IPS-18a (cell line): ENCODE measurements around the gene AMOTL2.

ENCODE experiments used
- H3K27ac ChIP-seq: one replicate; pipeline ENCODE4 v1.5.1; 2013; ENCODE audit warnings: low read length
- H3K27me3 ChIP-seq: one replicate; pipeline ENCODE4 v1.6.1; 2013; ENCODE audit warnings: mild to moderate bottlenecking, low read length; ENCODE audit not compliant: control insufficient read depth, insufficient read depth
- H3K36me3 ChIP-seq: one replicate; pipeline ENCODE4 v1.6.1; 2013; ENCODE audit warnings: low read depth, low read length; ENCODE audit not compliant: control insufficient read depth
- H3K4me1 ChIP-seq: one replicate; pipeline ENCODE4 v1.6.1; 2013; ENCODE audit warnings: low read depth, low read length; ENCODE audit not compliant: control insufficient read depth
- H3K4me3 ChIP-seq: one replicate; pipeline ENCODE4 v1.5.1; 2013; ENCODE audit warnings: low read length
- H3K9ac ChIP-seq: one replicate; pipeline ENCODE4 v1.6.1; 2013; ENCODE audit warnings: mild to moderate bottlenecking, low read length, moderate library complexity
- H3K9me3 ChIP-seq: one replicate; pipeline ENCODE4 v1.6.1; 2013; ENCODE audit warnings: low read depth, low read length; ENCODE audit not compliant: control insufficient read depth

The AMOTL2 gene

DNA sequence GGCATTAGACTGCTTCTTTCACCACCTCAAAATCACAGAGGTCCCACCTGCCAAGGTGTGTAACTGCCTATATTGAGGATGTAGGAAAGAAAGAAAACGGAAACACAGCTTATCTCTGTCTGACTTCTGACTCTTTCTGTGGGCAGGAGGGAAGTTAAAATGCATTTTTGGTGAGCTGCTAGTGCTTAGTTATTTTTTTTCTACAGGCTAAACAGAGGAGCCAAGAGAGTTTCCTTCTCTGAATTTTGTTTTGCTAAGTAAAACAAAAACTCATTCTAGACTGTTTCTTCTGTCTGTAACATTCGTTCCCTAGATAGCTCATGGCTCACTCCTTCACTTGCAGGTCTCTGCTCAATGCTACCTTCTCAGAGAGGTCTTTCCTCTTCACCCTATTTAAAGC lies 18.8 kb upstream of the AMOTL2 start:
- no peak overlapping the region for H3K4me3 ChIP-seq
- H3K36me3 ChIP-seq = no peaks in the 10 kb centered on the region
- H3K27ac ChIP-seq = no peak overlapping the region
- H3K9me3 ChIP-seq = no peaks in the 10 kb centered on the region
- no peaks in the 10 kb centered on the region for H3K4me1 ChIP-seq
- H3K27me3 ChIP-seq = no peaks in the 10 kb centered on the region
- no peak overlapping the region for H3K9ac ChIP-seq

DNA sequence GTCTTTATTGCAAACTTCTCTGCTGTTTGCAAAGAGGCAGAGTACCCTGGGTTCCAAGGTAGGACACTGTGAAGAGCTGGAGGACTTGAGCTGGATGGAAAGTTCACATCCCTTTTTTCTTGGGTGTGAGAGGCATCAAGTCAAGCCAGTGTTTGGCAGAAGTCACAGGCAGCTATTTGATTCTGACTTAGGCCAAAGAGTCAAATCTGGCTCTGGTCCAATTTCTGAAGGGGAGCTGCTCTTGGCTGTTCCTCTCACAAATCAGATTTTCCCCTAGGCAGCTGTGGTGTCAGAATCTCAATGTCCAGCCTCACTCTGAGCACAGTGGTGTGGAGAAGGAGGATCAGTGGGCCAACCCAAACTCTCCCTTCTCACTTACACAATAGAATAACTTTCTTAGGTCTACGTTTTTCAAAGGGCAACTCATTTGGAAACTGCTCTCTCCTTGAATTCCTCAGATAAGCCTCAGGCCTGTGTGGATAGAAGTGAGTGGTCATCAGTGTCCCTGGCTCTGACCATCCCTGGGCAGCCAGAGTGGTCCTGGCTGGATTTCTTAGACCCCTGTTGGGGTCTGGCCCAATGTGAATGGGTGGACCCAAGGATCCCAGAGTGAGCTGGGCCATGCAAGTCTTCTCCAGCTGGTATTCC lies 18.2 kb upstream of the AMOTL2 start:
- no peak overlapping the region for H3K9ac ChIP-seq
- no peak overlapping the region for H3K27ac ChIP-seq
- H3K4me1 ChIP-seq = no peaks in the 10 kb centered on the region
- no peaks in the 10 kb centered on the region for H3K9me3 ChIP-seq
- H3K27me3 ChIP-seq = no peaks in the 10 kb centered on the region
- no peak overlapping the region for H3K4me3 ChIP-seq
- no peaks in the 10 kb centered on the region for H3K36me3 ChIP-seq

DNA sequence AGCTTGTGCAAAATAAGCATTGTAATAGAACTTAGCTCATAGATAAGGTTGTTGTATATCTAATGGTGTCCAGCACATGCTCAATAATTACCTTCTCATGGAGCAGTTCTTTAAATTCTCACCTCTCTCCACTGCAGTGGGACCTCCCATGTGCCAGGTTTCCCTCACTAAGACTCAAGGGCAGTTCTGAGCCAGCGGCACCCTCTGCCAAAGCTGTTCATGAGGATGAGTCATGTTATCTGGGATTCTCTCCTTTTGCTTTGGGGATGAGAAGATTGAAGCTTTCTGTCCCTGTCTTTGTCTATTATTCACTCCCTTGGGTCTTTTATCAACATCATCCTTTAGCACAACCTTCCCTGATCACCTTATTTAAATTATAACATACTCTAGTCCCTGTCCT lies 15.6 kb upstream of the AMOTL2 start:
- Histone ChIP-seq H3K9me3 (no peaks in the 10 kb centered on the region), H3K4me3 (no peak overlapping the region), H3K27me3 (no peaks in the 10 kb centered on the region), H3K36me3 (no peaks in the 10 kb centered on the region), H3K9ac (no peak overlapping the region), H3K27ac (no peak overlapping the region), H3K4me1 (no peaks in the 10 kb centered on the region)

DNA sequence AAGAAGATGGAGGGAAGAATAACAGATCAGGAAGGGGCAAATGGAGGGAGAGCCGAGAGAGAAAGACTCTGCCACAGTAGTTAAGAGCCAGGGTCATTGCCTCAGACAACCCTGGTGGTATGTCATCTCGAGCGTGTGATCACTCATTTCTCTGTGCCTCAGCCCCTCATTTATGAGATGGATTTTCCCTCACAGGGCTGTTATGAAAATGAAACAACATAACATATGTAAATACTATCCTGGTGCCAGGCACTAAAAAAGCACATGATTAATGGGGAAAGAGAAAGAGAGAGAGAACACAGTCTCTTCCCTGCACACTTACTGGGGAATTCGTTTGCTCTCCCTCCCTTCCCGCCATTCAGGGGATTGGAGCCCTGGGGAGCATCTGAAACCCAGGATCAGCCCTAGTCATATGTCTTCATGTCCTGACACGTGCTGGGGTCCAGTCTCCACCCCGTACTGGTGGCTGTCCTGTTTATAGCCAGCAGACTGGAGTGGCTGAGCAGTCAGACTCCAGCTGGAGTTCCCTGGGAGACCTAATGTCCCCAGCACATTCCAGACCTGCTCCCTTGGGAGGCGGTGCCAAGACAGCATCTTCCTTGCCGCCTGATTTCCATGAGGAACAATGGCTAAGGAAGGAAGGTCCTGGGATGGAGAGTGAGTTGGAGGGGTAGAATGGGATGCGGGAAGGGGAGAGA lies 14.7 kb upstream of the AMOTL2 start:
- no peaks in the 10 kb centered on the region for H3K9me3 ChIP-seq
- H3K4me3 ChIP-seq = no peak overlapping the region
- no peak overlapping the region for H3K9ac ChIP-seq
- no peaks in the 10 kb centered on the region for H3K27me3 ChIP-seq
- no peaks in the 10 kb centered on the region for H3K36me3 ChIP-seq
- no peaks in the 10 kb centered on the region for H3K4me1 ChIP-seq
- no peak overlapping the region for H3K27ac ChIP-seq

DNA sequence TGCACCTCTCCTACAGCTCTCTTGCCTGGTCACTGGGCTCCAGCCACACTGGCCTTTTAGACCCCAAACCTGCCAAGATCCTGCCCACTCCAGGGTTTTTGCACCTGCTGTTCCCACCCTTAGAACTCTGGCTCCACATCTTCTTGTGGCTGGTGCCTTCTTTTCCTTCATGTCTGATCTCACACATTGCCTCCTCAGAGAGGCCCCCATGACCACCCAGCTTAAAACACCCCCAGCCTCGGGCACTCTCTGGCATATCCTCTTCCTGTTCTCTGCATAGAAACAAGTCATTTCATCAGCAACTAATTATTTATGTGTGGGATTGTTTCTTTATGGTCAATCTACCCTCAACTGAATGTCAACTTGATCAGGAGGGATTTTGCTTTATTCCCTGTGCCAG lies 14.0 kb upstream of the AMOTL2 start:
- H3K27me3 ChIP-seq = no peaks in the 10 kb centered on the region
- no peak overlapping the region for H3K27ac ChIP-seq
- H3K36me3 ChIP-seq = no peaks in the 10 kb centered on the region
- H3K9ac ChIP-seq = no peak overlapping the region
- H3K4me3 ChIP-seq = no peak overlapping the region
- H3K9me3 ChIP-seq = no peaks in the 10 kb centered on the region
- H3K4me1 ChIP-seq = no peaks in the 10 kb centered on the region

DNA sequence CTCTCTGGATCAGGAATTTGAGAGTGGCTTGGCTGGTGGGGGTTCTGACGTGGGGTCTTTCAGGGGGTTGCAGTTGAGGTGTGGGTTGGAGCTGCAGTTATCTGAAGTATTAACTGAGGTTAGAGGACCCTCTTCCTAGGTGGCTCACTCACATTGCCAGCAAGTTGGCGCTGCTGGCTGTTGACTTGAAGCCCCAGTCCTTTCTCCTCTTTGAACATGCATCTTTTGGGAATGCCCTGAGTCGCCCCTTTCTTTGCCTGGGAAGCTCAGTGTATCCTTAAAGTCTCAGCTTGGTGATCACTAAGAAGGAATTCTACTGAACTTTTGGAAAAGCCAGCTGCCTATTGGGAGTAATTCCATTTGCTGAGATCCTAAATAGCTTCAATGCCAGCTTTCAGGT lies 13.0 kb upstream of the AMOTL2 start:
- H3K9ac ChIP-seq = no peak overlapping the region
- H3K27ac ChIP-seq = no peak overlapping the region
- no peaks in the 10 kb centered on the region for H3K36me3 ChIP-seq
- no peaks in the 10 kb centered on the region for H3K9me3 ChIP-seq
- H3K4me3 ChIP-seq = no peak overlapping the region
- no peaks in the 10 kb centered on the region for H3K27me3 ChIP-seq
- no peaks in the 10 kb centered on the region for H3K4me1 ChIP-seq

DNA sequence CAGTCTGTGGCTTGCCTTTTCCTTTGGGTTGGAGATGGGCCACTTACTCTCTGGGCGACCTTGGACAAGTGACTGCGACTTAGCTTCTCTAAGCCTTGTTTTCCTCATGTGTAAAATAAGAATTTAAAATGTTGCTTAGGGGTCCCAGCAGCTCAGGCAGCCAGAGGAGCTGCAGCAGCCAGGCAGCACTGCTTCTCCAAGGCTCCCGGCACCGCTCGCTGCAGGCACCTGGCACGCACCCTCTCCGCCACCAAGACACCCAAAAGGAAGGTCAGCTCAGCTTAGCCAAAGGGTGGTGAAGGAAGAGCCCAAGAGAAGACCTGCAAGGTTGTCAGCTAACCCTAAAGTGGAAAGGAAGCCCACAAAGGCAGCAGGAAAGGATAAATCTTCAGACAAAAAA lies 10.7 kb upstream of the AMOTL2 start:
- Histone ChIP-seq H3K36me3 (no peaks in the 10 kb centered on the region), H3K27me3 (peaks cover 13% of the 10 kb centered on the region), H3K4me3 (no peak overlapping the region), H3K4me1 (peaks cover 6% of the 10 kb centered on the region), H3K9me3 (no peaks in the 10 kb centered on the region), H3K9ac (no peak overlapping the region), H3K27ac (no peak overlapping the region)

DNA sequence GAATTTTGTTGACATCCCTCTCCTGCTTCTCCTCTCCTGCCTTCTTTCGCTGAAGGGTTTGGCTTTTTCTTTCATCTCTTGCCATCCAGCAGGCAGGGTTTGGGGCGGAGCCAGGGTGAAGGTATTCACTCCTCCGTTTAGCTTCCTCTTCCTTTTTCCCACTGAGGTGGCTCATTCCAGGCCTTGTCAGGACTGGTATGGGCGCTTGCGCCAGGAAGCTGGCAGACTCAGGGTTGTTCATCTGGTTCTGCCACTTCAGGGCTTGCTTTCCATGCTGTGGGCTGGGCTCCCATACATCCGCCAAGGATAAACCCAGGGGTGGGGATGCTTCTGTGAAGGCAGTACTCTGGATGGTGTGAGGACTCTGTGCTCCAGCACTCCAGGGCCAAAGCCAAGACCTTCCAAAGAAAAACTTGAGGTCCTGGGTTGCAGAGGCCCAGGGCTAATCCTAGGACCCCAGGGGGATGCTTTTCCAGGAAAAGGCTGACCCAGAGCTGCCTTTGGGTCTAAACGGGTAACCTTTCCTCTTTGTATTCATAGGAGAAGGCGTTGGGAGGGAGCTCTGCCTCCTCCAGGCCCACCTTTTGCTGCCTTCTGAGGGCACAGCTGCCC lies 7.7 kb upstream of the AMOTL2 start:
- Histone ChIP-seq H3K27ac (no peak overlapping the region), H3K36me3 (no peaks in the 10 kb centered on the region)

DNA sequence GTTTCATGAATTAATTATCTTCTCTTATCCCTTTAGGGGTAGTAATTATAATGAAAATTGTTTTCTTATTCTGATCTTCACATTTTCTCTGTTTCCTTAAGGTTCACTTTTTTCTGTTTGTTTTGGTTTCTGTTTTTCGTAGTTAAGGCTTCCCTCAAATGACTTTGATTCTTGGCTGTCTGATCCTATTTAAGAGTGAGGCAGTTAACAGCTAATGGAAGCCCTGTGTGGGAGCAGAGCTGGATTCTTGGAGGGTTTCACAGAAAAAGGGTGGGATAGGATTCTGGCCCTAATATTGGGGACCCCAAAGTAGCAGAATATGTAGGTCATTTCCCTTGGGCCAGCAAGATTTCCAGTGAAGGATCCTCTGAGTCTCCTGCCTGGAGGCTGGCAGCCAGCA lies 6.8 kb upstream of the AMOTL2 start:
- no peak overlapping the region for H3K9ac ChIP-seq
- H3K27ac ChIP-seq = no peak overlapping the region

More for the DNA sequence above, 7.7 kb upstream of the AMOTL2 start:
- Histone ChIP-seq H3K9me3 (no peaks in the 10 kb centered on the region), H3K9ac (no peak overlapping the region), H3K4me1 (peaks cover 10% of the 10 kb centered on the region), H3K4me3 (no peak overlapping the region), H3K27me3 (peaks cover 26% of the 10 kb centered on the region)

DNA sequence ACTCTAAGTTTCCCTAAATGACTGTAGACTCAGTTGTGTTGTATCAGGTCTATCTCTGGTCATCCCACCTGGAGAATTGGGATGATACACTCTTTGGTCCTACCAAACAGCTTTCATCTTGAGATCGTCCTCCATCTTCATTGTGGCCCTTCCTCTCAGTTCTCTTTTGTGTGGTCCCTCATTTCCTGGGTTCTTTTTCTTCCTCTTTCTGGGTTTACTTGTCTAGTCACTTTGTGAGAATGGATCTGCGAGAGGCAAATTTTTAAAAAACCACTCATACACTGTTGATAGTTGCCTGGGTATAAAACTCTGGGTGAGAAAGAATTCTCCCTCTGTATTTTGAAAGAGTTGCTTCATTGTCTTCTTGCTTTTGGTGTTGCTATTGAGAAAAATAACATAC lies 6.0 kb upstream of the AMOTL2 start:
- H3K27me3 ChIP-seq = peaks cover 43% of the 10 kb centered on the region
- H3K4me3 ChIP-seq = no peak overlapping the region
- H3K27ac ChIP-seq = no peak overlapping the region
- H3K9ac ChIP-seq = no peak overlapping the region
- no peaks in the 10 kb centered on the region for H3K36me3 ChIP-seq
- no peaks in the 10 kb centered on the region for H3K9me3 ChIP-seq
- peaks cover 17% of the 10 kb centered on the region for H3K4me1 ChIP-seq

More for the DNA sequence above, 6.8 kb upstream of the AMOTL2 start:
- Histone ChIP-seq H3K9me3 (no peaks in the 10 kb centered on the region), H3K4me1 (peaks cover 10% of the 10 kb centered on the region), H3K36me3 (no peaks in the 10 kb centered on the region), H3K27me3 (peaks cover 35% of the 10 kb centered on the region), H3K4me3 (no peak overlapping the region)

DNA sequence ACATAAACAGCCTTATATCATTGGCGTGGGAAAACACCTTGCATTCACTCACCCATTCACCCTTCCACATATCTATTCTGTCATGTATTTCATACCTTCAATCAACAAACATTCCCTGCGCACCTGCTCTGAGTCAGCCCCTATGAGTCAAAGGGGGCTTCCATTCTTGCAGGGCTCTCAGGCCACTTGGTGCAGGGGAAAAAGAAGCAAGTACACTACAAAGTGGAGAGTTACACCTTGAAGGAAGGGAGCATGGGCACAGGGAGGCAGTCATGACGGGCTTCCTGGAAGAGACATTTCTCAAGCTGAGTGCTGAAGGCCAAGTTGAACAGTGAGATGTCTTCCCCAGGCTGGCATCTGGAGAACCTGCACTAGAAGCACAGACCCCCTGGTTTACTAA lies 4.6 kb upstream of the AMOTL2 start:
- H3K4me1 ChIP-seq = peaks cover 18% of the 10 kb centered on the region
- peaks cover 45% of the 10 kb centered on the region for H3K27me3 ChIP-seq
- H3K36me3 ChIP-seq = no peaks in the 10 kb centered on the region
- no peak overlapping the region for H3K27ac ChIP-seq
- H3K9me3 ChIP-seq = no peaks in the 10 kb centered on the region
- H3K9ac ChIP-seq = no peak overlapping the region
- no peak overlapping the region for H3K4me3 ChIP-seq

DNA sequence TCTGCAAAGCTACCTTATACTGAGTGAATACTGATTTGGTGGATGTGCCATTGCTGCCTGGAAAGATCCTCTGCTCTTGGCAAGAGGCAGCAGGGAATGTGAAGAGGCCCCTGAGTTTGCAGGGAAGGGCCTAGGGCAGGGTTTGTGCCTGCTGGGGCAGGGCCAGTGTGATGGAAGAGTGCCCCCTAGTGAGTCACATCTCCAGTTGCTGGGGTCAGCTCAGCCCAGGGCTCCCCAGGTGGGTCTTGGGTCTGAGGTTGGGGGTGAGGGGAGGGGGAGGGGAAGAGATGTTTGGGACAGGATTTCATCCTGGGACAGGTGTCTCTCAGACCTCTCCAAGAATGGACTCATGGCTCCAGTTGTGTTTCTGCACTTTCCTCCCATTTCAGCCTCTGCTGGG lies 4.1 kb upstream of the AMOTL2 start:
- H3K9ac ChIP-seq = no peak overlapping the region
- H3K27me3 ChIP-seq = peaks cover 45% of the 10 kb centered on the region
- no peaks in the 10 kb centered on the region for H3K9me3 ChIP-seq
- no peak overlapping the region for H3K27ac ChIP-seq
- no peak overlapping the region for H3K4me3 ChIP-seq
- peaks cover 18% of the 10 kb centered on the region for H3K4me1 ChIP-seq
- no peaks in the 10 kb centered on the region for H3K36me3 ChIP-seq
